NCI-H2196 (cell line): ENCODE measurements around the gene ORM2.
"Not testable (repeated sequence)": the region's sequence is repeated elsewhere in the genome, so short reads cannot be mapped to it uniquely, and the experiment has no call there.

Source experiments
- DNase-seq: peaks from one replicate; lab custom pipeline; 2025; ENCODE audit not compliant: unreplicated experiment; lab: John Stamatoyannopoulos, UW

ORM2 gene

DNA sequence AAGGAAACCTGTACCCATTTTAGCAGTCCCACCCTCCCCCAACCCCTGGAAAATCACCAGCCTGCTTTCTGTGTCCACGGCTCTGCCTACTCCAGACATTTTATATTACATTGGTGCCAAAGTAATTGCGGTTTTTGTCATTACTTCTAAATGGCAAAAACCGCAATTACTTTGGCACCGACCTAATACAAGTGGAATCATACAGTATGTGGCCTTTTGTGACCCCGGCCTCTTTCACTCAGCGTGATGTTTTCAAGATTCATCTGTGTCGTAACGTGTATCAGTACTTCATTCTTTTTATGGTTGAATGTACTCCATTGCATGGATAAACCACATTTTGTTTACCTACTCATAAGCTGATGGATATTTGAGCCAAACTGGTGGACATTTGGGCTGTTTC, 16.5 kb upstream of the ORM2 start:
- DNase-seq, result no peak

DNA sequence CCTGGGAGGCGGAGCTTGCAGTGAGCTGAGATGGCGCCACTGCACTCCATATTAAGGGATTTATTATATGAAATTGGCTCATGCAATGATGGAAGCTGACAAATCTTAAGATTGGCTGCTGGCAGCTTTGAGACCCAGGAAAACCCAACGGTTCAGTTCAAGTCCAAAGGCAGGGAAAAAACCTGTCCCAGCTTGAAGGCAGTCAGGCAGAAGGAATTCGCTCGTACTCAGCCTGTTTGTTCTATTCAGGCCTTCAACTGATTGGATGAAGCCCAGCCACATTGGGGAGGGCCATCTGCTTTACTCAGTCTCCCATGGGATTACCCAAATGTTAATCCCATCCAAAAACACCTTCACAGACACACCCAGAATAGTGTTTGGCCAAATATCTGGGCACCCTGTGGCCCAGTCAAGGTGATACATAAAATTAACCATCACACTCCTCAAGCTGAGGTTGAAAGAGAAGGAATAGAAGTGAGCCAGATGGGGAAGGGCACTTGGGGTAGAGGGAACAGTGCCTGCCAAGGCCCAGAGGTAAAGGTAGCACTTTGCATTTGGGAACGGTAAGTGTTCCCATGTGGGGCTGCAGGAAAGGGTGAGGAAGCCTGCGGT, 15.3 kb upstream of the ORM2 start:
- DNase-seq, result no peak

DNA sequence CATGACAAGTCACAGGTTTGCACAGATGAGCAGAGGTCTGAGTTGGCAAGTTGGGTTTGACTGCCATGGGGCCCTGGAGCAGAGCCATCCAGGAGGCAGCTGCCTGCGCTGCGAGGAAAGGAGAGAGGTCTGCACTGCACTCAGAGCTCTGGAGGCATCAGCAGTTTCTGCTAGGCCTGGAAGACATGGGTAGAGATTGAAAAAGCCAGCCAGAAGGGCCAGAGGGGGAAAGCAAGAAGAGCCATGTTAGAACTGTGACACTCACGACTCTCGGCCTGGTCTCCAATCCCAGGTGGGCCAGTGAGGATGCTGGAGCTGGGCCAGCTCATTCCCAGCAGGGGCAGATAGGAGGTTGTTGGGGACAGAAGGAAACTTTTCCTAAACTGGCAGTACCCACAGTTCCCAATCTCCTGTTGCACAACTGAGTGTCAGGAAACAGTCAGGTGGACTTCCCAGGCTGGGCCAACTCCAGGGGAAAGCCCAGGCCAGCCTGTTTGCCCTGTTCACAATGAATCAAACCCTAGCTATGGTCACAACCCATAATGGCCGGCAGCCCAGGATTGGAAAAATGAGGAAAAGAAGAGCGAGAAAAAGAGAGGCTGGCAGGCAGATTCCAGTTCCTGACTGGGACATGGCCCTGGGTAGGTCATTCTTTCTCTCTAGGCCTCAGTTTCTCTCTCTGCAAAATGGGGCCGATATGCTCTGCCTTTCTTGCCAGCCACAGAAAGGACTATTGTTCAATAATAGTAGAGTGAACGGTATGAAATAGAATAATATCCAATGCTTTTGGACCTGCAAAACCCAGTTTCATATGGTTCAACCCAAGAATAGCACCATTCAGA, 14.6 kb upstream of the ORM2 start:
- no peak for DNase-seq

DNA sequence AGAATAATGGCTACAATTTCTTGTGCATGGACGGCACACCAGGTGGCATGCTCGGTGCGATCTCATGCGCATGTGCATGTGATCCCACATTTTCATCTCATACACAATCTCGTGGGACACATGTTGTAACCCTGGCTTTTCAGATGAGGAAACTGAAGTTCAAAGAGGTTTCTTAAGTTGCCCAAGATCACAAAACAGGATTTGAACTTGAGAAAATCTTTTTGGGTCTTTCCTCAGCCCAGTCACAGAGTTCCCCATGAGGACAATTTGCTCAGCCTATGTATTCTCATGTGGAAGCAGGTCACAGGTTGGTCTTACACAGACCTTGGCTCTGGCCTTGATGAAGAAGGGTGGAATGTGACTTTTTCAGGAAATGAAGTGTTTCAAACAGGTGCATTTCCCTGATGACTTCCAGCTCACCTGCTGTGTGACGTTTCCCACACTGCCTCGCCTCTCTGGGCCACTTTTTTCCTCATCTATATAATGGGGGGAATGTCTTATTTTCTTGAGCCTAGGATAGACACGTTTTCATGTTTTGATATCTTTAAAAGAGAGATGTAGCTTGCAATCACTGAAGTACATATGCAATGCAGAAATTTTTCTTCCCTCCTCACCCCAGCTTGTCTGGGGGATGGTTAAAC, 13.8 kb upstream of the ORM2 start:
- no peak for DNase-seq

DNA sequence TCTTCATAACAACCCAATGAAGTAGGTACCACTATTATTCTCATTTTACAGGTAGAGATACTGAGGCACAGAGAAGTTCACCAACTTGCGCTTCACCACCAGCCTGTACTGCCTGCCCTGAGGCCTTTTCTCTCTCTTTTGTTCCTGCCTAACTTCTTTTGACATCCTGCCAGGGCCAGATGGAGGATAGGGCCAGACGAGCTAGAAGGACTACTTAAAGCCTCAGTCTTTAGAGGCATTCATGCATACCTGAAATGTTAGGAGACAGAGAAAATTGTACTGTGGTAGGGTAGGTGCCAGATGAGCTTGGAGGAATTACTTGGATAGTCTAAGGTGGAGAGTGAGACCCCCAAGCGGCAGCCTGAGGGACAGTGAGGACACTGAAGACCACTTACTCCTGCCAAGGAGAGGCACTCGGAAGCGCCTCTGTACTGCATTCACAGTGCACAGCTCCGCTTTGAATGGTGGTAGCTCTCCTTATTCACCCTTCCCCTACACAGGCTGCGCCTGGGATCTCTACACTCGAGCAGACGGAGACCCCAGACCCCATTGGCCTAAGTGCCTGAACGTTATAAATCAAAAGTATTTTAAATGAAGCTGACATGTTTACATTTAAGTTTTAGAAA, 13.0 kb upstream of the ORM2 start:
- DNase-seq, result no peak

DNA sequence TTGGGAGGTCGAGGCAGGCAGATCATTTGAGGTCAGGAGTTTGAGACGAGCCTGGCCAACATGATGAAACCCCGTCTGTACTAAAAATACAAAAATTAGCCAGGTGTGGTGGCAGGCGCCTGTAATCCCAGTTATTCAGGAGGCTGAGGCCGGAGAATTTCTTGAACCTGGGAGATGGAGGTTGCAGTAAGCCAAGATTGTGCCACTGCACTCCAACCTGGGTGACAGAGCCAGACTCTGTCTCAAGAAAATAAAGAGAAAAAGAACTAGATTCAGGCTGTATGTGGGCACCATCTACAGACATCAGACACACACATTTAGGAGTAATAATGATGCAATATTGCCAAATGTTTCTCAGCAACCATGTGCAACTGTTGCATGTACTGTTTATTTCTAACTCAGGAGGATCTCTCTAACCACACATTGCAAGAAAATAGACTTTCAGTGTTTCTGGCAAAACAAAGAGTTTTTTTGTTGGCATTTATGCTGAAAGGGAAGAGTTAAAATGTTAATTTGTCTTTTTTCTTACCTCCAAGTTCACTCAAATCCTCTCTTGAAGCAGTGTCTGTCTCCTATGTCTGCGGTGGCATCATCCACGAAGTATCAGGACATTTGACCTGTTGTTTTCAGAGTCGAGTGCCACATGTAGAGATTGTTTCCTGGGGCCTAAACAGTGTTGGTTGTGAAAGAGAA, 11.9 kb upstream of the ORM2 start:
- DNase-seq, result no peak

DNA sequence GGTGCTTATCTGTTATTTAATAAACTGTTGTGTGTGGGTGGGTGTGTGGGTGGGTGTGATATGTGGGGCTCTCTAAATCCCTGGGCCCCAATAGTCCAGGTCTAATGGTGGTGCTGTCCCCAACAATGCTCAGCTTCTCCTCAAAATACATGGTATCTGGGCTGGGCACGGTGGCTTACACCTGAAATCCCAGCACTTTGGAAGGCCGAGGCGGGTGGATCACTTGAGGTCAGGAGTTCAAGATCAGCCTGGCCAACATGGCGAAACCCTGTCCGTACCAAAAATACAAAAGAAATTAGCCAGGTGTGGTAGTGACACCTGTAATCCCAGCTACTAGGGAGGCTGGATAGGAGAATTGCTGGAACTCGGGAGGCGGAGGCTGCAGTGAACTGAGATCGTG, 11.3 kb upstream of the ORM2 start:
- DNase-seq, result no peak

DNA sequence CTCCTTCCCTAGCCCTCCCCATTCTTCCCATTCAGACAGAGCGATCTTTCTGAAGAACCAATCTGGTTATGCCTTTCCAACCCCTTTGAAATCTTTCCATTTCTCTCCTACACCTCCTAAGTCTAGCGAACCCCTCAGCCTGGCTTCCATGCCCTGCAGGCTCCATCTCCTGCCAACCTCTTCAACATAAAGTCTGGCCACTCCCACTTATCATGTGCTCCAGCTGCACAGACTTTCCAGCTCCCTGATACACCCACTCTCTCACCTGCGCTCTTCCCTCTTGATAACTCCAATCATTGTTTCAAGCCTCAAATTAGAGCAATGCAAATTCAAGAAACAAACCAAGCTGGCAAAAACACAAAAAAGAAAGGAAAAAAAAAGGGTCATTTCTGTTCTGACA, 10.5 kb upstream of the ORM2 start:
- DNase-seq, result no peak

DNA sequence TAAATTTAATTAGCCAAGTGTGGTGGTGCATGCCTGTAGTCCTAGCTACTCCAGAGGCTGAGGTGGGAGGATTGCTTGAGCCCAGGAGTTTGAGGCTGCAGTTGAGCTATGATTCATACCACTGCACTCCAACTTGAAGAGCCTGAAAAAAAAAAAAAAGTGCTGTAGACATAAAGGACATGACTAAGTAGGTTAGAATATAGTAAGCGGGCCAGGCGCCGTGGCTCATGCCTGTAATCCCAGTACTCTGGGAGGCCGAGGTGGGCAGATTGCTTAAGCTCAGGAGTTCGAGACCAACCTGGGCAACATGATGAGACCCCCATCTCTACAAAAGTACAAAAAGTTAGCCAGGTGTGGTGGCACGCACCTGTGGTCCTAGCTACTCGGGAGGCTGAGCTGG, 9.0 kb upstream of the ORM2 start:
- not testable (repeated sequence) for DNase-seq

DNA sequence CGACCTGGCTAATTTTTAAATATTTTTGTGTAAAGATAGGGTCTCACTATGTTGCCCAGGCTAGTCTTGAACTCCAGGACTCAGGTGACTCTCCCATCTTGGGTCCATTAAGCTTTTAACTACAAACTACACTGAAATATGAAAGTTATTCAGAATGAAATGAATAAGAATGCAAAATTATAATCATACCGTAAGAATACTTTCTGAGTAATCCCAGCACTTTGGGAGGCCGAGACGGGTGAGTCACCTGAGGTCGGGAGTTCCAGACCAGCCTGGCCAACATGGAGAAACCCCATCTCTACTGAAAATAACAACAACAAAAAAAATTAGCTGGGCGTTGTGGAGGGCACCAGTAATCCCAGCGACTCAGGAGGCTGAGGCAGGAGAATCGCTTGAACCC, 7.9 kb upstream of the ORM2 start:
- no peak for DNase-seq

DNA sequence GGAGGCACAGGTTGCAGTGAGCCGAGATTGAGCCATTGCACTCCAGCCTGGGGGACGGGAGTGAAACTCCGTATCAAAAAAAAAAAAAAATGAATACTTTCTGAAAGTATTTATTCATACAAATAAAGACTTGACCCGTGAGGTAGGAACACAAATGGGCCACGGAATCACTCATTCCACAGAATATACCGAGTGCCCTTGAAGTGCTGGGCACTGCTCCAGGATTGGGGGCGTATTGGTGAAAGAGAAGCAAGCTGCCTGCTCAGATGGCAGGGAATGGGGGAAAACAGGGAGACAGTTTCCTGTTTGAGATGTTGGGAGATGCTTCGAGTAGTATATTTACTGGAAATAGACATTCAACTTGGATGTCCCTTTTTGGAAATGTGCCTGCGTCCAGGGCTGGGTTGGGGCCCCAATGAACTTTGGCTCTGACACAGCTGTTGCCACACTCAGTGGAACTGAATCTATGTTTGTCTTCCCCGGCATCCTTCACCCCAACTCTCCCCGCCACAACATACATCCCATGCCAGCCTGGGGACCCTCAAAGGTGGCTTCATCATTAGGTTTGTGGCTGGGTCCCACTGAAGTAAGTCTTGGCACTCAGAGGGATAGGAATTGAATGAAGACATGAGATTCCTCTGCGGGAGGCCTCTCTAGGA, 7.4 kb upstream of the ORM2 start:
- DNase-seq, result not testable (repeated sequence)

DNA sequence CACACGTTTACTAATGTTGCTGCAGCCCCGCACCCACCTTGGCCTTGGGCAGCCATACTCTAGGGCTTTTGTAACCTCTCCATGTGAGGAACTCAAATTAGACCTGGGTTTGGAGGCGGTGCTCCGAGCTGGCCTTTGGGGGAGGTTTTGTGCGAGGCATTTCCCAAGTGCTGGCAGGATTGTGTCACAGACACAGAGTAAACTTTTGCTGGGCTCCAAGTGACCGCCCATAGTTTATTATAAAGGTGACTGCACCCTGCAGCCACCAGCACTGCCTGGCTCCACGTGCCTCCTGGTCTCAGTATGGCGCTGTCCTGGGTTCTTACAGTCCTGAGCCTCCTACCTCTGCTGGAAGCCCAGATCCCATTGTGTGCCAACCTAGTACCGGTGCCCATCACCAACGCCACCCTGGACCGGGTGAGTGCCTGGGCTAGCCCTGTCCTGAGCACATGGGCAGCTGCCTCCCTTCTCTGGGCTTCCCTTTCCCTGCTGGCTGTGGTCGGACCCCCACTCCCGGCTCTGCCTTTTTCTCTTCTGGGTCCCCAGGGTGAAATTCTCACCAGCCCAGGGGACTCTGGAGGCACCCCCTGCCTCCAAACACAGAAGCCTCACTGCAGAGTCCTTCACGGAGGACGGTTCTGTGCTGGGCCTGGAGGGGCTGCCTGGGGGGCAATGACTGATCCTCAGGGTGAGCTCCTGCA, 6.7 kb upstream of the ORM2 start, which contains the start of gene ORM1:
ORM1 (plus strand) TSS at position 268 of the 701 bp plus-strand sequence; CDS start at position 304, 36 bp downstream.
- DNase-seq, result not testable (repeated sequence)

DNA sequence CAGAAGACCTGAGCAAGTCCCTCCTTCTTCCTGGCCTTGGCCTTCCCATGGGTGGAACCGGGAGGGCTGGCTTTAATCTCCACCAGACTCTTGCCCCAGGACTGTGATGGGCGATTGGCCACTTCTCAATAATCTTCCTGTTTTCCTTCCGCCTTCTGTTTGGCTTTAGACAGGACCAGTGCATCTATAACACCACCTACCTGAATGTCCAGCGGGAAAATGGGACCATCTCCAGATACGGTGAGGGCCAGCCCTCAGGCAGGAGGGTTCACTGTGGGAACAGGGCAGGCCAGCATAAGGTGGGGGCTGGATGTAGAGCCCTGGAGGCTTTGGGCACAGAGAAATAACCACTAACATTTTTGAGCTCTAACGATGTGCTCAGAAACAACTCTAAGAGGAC, 5.8 kb upstream of the ORM2 start:
- DNase-seq, result not testable (repeated sequence)

DNA sequence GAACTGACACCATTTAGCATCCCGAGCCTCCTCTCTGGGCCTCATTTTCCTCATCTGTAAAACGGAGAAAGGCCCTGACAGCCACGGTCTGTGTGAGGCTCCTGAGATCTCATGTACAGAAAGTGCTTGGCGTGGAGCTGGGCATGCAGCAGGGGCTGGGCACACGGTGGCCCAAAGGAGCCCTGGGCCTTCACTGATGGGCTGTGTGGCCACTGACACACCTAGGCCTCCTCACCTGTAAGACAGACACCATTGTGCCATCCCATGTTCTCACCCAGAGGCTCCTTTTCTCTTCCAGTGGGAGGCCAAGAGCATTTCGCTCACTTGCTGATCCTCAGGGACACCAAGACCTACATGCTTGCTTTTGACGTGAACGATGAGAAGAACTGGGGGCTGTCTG, 5.2 kb upstream of the ORM2 start:
- DNase-seq, result no peak

DNA sequence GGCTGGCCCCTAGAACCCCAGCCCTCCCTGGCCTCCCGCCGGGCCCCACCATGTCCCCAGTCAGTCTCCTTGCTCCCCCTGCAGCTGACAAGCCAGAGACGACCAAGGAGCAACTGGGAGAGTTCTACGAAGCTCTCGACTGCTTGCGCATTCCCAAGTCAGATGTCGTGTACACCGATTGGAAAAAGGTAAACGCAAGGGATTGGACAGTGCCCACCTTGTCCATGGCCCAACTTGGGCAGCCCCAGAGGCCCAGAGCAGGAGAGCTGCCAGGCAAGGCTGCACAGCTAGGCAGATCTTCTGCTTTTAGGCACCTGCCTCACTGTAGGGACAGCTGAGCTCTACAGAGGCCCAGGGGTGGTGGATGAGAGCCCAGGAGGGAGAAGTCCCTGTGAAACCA, 4.7 kb upstream of the ORM2 start:
- not testable (repeated sequence) for DNase-seq

DNA sequence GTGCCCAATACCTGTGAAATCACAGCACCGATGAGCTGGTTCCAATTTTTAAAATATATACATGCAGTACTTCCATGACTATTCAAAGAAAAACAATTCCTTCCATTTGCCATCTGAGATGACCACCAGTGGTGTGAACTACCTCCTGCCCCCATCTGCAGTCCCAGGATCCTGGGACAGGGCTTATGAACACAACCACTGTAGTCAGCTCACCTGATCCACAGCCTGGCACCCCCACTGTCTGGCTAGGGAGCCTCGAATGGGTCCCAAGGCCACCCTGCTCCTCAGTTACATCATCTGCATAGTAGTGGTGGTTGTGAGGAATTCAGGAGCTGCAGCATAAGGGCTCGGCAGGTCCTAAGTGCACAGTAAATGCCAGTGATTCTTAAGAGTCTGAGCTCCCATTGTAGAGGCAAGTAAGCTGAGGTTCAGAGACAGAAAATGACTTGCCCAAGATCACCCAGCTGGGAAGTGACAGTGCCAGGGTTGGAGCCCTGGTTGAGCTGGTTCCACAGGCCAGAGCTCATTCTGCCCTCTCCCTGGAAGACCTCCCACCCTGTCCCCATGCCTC, 3.9 kb upstream of the ORM2 start:
- DNase-seq, result not testable (repeated sequence)

DNA sequence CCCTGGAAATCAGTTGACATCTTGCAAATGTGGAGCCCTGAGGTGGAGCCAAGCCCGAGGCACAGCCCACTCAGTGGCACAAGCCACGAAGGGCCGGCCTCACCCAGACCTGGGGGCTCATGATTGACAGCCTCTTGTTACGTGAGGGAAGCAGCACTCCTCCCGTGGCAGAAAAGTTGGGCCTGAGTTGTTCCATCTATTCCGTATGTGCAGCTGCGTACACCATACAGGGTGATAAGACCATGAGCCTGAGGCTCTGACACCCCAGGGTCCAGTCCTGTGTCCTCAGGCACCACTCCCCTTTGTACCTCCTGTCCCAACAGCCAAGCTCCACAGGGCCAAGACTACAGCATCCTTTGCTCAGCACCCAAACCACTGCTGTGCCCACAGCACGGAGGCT, 1.9 kb upstream of the ORM2 start:
- no peak for DNase-seq

DNA sequence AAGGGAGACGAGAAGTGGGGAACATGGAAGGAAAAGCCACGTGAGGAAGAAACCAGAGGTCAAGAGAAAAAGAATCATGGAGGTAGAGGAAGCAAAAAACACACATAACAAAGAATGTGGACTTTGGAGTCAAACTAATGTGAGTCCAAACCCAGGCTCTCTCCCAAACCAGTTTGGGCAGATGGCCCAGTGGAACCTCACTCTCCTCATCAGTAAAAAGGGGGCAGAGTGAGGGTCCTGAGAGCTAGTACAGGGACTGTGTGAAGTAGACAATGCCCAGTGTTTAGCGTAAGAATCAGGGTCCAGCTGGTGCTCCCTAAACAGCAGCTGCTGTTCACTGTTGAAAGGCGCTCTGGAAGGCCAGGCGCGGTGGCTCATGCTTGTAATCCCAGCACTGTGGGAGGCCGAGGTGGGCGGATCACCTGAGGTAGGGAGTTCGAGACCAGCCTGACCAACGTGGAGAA, 1.3 kb upstream of the ORM2 start:
- not testable (repeated sequence) for DNase-seq

DNA sequence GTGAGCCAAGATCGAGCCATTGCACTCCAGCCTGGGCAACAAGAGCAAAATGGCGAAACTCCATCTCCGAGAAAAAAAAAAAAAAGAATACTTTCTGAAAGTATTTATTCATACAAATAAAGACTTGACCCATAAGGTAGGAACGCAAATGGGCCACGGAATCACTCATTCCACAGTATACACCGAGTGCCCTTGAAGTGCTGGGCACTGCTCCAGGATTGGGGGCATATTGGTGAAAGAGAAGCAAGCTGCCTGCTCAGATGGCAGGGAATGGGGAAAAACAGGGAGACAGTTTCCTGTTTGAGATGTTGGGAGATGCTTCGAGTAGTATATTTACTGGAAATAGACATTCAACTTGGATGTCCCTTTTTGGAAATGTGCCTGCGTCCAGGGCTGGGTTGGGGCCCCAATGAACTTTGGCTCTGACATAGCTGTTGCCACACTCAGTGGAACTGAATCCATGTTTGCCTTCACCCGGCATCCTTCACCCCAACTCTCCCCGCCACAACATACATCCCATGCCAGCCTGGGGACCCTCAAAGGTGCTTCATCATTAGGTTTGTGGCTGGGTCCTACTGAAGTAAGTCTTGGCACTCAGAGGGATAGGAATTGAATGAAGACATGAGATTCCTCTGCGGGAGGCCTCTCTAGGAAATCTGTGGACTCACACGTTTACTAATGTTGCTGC, 588 bp upstream of the ORM2 start:
- DNase-seq, result not testable (repeated sequence)
